Neural cell (in vitro differentiated cells): ENCODE results near the gene MRRF. TPM values are rescaled to one million over a fixed set of nuclear protein-coding genes. Genes with fewer than 3 reads are reported as not detected.

ENCODE experiments used
- H2AFZ ChIP-seq: fragments of 200-600, 300-800 bp; sonication (generic), shearing (Covaris generic); 2 replicates; pipeline ENCODE4 v1.6.0; 2014; ENCODE audit warnings: low read depth, mild to moderate bottlenecking, antibody characterized with exemption, low read length, moderate library complexity
- H3F3A ChIP-seq: fragments of 200-600 bp; shearing (Covaris generic); 2 replicates; pipeline ENCODE4 v1.6.1; 2016; ENCODE audit warnings: mild to moderate bottlenecking, moderate library complexity, mixed read lengths, antibody characterized with exemption, low read length; ENCODE audit not compliant: insufficient read depth, poor library complexity, severe bottlenecking
- H3K27ac ChIP-seq: fragments of 200-600, 300-800 bp; sonication (generic), shearing (Covaris generic); 2 replicates; pipeline ENCODE4 v1.5.1; 2014; ENCODE audit warnings: mild to moderate bottlenecking, low read length, moderate library complexity
- H3K27me3 ChIP-seq: fragments of 300-800, 200-600 bp; sonication (generic), shearing (Covaris generic); 2 replicates; pipeline ENCODE4 v1.6.0; 2014; ENCODE audit warnings: mild to moderate bottlenecking, low read depth, low read length, moderate library complexity; ENCODE audit not compliant: insufficient read depth
- H3K36me3 ChIP-seq: fragments of 300-800, 200-600 bp; sonication (generic), shearing (Covaris generic); 2 replicates; pipeline ENCODE4 v1.5.1; 2014; ENCODE audit warnings: mild to moderate bottlenecking, antibody characterized with exemption, low read length, moderate library complexity; ENCODE audit not compliant: insufficient read depth
- H3K4me2 ChIP-seq: fragments of 300-800, 200-600 bp; sonication (generic), shearing (Covaris generic); 2 replicates; pipeline ENCODE4 v1.6.0; 2014; ENCODE audit warnings: mild to moderate bottlenecking, low read length
- H3K4me3 ChIP-seq: fragments of 300-800, 200-600 bp; sonication (generic), shearing (Covaris generic); 2 replicates; pipeline ENCODE4 v1.5.1; 2014; ENCODE audit warnings: mild to moderate bottlenecking, low read length, moderate library complexity
- H3K79me2 ChIP-seq: fragments of 200-600 bp; shearing (Covaris generic); replicated peaks from 2 replicates; pipeline ENCODE4 v1.6.0; 2014; ENCODE audit warnings: mild to moderate bottlenecking, low read length, moderate library complexity; ENCODE audit not compliant: insufficient read depth
- H3K9ac ChIP-seq: fragments of 300-800, 200-600 bp; sonication (generic), shearing (Covaris generic); 2 replicates; pipeline ENCODE4 v1.6.1; 2016; ENCODE audit warnings: mild to moderate bottlenecking, low read length, mixed read lengths
- H3K9me2 ChIP-seq: fragments of 200-600 bp; shearing (Covaris generic); 2 replicates; pipeline ENCODE4 v1.6.1; 2016; ENCODE audit warnings: mild to moderate bottlenecking, low read length, mixed read lengths; ENCODE audit not compliant: insufficient read depth
- H3K9me3 ChIP-seq: fragments of 200-600, 300-800 bp; sonication (generic), shearing (Covaris generic); 2 replicates; pipeline ENCODE4 v1.6.1; 2016; ENCODE audit warnings: mild to moderate bottlenecking, mixed run types, low read length, moderate library complexity, mixed read lengths
- H4K20me1 ChIP-seq: fragments of 200-600 bp; shearing (Covaris generic); 2 replicates; pipeline ENCODE4 v1.6.1; 2016; ENCODE audit warnings: mild to moderate bottlenecking, mixed run types; ENCODE audit not compliant: insufficient read depth
- EP300 ChIP-seq: fragments of 450-650 bp; conservative IDR thresholded peaks from 2 replicates; pipeline ENCODE4 v1.6.1; 2014; ENCODE audit warnings: antibody characterized with exemption, mild to moderate bottlenecking, moderate library complexity; ENCODE audit not compliant: poor library complexity, severe bottlenecking
- EZH2 ChIP-seq: fragments of 200-600, 300-800 bp; shearing (Covaris generic), sonication (generic); IDR thresholded peaks from 2 replicates; pipeline ENCODE4 v1.6.1; 2014; ENCODE audit warnings: antibody characterized with exemption, low read length, borderline replicate concordance, mild to moderate bottlenecking; ENCODE audit not compliant: insufficient read depth, poor library complexity, severe bottlenecking
- MXI1 ChIP-seq: fragments of 450-650 bp; conservative IDR thresholded peaks from 2 replicates; pipeline ENCODE4 v1.6.1; 2014; ENCODE audit warnings: antibody characterized with exemption, mild to moderate bottlenecking; ENCODE audit not compliant: poor library complexity, severe bottlenecking
- POLR2AphosphoS5 ChIP-seq: IDR thresholded peaks from 2 replicates; pipeline ENCODE4 v1.6.1; 2012
- RAD21 ChIP-seq: fragments of 450-650 bp; conservative IDR thresholded peaks from 2 replicates; pipeline ENCODE4 v1.6.1; 2014; ENCODE audit warnings: antibody characterized with exemption, mild to moderate bottlenecking, moderate library complexity
- SMC3 ChIP-seq: fragments of 450-650 bp; conservative IDR thresholded peaks from 2 replicates; pipeline ENCODE4 v1.6.1; 2014; ENCODE audit warnings: antibody characterized with exemption, mild to moderate bottlenecking, moderate library complexity; ENCODE audit not compliant: poor library complexity
- TAF1 ChIP-seq: IDR thresholded peaks from 2 replicates; pipeline ENCODE4 v1.6.1; 2012; ENCODE audit warnings: low read depth
- polyA plus RNA-seq: library from polyadenylated mRNA; depleted of rRNA; stranded (reverse); fragments of >200 nt; gene quantifications from 2 replicates; pipeline ENCODE4 v1.2.3, GENCODE V29; 2014
- TF ChIP-seq, protein P1 (sequence below): IDR thresholded peaks from 2 replicates; pipeline ENCODE4 v1.6.1; 2012; ENCODE audit warnings: borderline replicate concordance
- TF ChIP-seq, protein P2 (sequence below): fragments of 450-650 bp; IDR thresholded peaks from 2 replicates; pipeline ENCODE4 v1.5.1; 2014; ENCODE audit warnings: antibody characterized with exemption, mild to moderate bottlenecking, moderate library complexity; ENCODE audit not compliant: poor library complexity, severe bottlenecking

MRRF gene
- polyA plus RNA-seq, 1 donor from 2014 or later, result 40.7 TPM

DNA sequence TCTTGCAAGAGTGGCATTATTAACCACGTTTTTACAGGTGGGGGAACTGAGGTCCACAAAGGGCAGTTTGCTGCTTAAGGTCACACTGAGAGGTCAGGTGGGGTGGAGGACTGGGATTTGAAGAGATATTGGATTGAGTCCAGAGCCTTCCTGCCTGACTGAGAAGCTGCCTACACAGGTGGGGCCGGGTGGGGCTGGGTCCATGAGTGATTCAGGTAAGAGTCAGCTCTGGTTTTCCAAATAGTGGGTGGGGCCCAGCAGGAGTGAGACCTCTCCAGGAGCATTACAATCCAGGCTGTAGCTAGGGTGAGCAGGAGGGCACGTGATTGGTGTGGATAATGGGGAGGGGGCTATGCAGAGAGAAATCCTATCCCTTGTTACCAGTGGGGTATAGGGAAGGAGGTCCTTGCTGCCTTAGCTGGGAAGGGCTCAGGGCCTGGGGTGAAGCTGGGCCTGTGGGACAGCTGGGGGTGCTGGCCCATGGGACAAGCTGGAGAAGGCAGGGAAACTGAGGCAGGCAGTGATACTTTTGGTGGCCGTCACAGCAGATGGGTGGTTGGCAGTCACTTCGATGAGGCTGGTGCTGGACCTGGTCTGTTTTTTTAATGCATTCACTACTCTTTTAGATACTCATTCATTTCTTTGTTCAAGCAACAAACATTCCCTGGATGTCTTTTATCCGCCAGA lies 103.2 kb downstream of the MRRF start:
- no peak overlapping the region for H2AFZ ChIP-seq
- no peak overlapping the region for H3K27ac ChIP-seq
- no peak overlapping the region for H3K9ac ChIP-seq
- H3F3A ChIP-seq, result no peaks in the 10 kb centered on the region
- H3K79me2 ChIP-seq, result no peaks in the 10 kb centered on the region
- no peaks in the 10 kb centered on the region for H3K9me2 ChIP-seq
- H3K36me3 ChIP-seq, result no peaks in the 10 kb centered on the region
- H3K4me3 ChIP-seq, result no peak overlapping the region
- peaks cover 20% of the 10 kb centered on the region for H3K27me3 ChIP-seq
- H3K9me3 ChIP-seq, result no peaks in the 10 kb centered on the region
- H3K4me2 ChIP-seq, result no peak overlapping the region
- TF ChIP-seq SMC3 (no peak), MXI1 (no peak), EP300 (no peak), POLR2AphosphoS5 (no peak), TAF1 (no peak), EZH2 (no peak)
- TF ChIP-seq, protein P1, sequence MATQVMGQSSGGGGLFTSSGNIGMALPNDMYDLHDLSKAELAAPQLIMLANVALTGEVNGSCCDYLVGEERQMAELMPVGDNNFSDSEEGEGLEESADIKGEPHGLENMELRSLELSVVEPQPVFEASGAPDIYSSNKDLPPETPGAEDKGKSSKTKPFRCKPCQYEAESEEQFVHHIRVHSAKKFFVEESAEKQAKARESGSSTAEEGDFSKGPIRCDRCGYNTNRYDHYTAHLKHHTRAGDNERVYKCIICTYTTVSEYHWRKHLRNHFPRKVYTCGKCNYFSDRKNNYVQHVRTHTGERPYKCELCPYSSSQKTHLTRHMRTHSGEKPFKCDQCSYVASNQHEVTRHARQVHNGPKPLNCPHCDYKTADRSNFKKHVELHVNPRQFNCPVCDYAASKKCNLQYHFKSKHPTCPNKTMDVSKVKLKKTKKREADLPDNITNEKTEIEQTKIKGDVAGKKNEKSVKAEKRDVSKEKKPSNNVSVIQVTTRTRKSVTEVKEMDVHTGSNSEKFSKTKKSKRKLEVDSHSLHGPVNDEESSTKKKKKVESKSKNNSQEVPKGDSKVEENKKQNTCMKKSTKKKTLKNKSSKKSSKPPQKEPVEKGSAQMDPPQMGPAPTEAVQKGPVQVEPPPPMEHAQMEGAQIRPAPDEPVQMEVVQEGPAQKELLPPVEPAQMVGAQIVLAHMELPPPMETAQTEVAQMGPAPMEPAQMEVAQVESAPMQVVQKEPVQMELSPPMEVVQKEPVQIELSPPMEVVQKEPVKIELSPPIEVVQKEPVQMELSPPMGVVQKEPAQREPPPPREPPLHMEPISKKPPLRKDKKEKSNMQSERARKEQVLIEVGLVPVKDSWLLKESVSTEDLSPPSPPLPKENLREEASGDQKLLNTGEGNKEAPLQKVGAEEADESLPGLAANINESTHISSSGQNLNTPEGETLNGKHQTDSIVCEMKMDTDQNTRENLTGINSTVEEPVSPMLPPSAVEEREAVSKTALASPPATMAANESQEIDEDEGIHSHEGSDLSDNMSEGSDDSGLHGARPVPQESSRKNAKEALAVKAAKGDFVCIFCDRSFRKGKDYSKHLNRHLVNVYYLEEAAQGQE, result no peak
- no peaks in the 10 kb centered on the region for H4K20me1 ChIP-seq

DNA sequence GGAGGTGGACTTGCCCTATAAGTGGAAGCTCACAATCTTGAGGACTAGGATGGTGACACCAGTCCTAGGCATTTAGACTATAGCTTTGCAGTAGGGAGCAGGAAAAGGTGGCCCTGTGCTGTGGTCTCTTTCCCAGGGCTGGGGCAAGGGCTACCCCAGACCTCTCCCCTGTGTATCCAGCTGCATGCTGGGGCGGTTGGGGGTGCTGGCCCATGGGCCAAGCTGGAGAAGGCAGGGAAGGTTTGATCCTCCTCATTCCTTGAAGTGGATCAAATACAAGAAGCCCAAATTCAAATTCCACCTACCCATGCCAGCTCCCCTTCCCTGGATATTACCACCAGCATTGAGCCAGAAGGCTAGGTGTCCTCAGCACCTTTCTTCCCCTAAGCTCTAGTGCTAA lies 104.0 kb downstream of the MRRF start:
- Histone ChIP-seq H3K9me3 (no peaks in the 10 kb centered on the region), H3K27ac (no peak overlapping the region), H4K20me1 (no peaks in the 10 kb centered on the region), H3K9ac (no peak overlapping the region), H2AFZ (no peak overlapping the region), H3F3A (no peaks in the 10 kb centered on the region), H3K4me2 (no peak overlapping the region), H3K27me3 (peaks cover 20% of the 10 kb centered on the region), H3K9me2 (no peaks in the 10 kb centered on the region), H3K4me3 (no peak overlapping the region), H3K36me3 (no peaks in the 10 kb centered on the region), H3K79me2 (no peaks in the 10 kb centered on the region)
- TF ChIP-seq, protein P1, result no peak
- TF ChIP-seq SMC3 (no peak), EZH2 (no peak), TAF1 (no peak), EP300 (no peak), POLR2AphosphoS5 (no peak), MXI1 (no peak), RAD21 (no peak)
- TF ChIP-seq, protein P2, sequence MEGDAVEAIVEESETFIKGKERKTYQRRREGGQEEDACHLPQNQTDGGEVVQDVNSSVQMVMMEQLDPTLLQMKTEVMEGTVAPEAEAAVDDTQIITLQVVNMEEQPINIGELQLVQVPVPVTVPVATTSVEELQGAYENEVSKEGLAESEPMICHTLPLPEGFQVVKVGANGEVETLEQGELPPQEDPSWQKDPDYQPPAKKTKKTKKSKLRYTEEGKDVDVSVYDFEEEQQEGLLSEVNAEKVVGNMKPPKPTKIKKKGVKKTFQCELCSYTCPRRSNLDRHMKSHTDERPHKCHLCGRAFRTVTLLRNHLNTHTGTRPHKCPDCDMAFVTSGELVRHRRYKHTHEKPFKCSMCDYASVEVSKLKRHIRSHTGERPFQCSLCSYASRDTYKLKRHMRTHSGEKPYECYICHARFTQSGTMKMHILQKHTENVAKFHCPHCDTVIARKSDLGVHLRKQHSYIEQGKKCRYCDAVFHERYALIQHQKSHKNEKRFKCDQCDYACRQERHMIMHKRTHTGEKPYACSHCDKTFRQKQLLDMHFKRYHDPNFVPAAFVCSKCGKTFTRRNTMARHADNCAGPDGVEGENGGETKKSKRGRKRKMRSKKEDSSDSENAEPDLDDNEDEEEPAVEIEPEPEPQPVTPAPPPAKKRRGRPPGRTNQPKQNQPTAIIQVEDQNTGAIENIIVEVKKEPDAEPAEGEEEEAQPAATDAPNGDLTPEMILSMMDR, result no peak
